K562 (cell line): ENCODE results near the gene MCOLN2. TPM values are rescaled to one million over a fixed set of nuclear protein-coding genes. Genes with fewer than 3 reads are reported as not detected.

Experiments
- ATAC-seq: fragments of 200-7000 bp; cut with Tn5 transposase; 3 replicates; pipeline ENCODE4 v1.9.1; 2020; ENCODE audit warnings: moderate library complexity
- BruUV-seq: library from RNA; stranded (reverse); fragments of 400-500 nt; replicated peaks from 2 replicates; lab custom pipeline; 2021; lab: Mats Ljungman, UMichigan
- CTCF ChIA-PET: fragments of 300-600 bp; formaldehyde crosslinking; extraction: SDS; loops from one replicate; lab custom pipeline; 2021; ENCODE audit warnings: low intra/inter-chr PET ratio; lab: Yijun Ruan, JAX
- POLR2A ChIA-PET: fragments of 300-600, 350-650 bp; sonication (Branson Sonifier 250); formaldehyde crosslinking; extraction: SDS; loops from one replicate; lab custom pipeline; 2021; ENCODE audit warnings: antibody characterized with exemption, inconsistent platforms; lab: Yijun Ruan, JAX
- DNase-seq, 4 experiments: peaks; one replicate each; pipeline versions ENCODE4 v3.0.0 to v3.0.0-alpha.2; 2011 to 2018; ENCODE audit warnings: low spot score in 3 of 4, mixed read lengths in 3 of 4; ENCODE audit errors: extremely low read depth in 1 of 4
- FAIRE-seq: peaks from 2 replicates; lab custom pipeline; 2011; peaks lifted over from hg19 to GRCh38; lab: Jason Lieb, UNC
- H2AFZ ChIP-seq: 2 replicates; pipeline ENCODE4 v1.6.0; 2011; ENCODE audit warnings: low read depth, low read length, control low read depth, inconsistent platforms
- H3K27ac ChIP-seq: fragments of 200-600 bp; 3 replicates; pipeline ENCODE4 v1.8.0; 2011; ENCODE audit warnings: low read depth, mild to moderate bottlenecking, control low read depth, inconsistent platforms, low read length, moderate library complexity, mixed read lengths; ENCODE audit errors: extremely low read depth
- H3K27me3 ChIP-seq, 2 experiments: fragments of 300-600 bp in 1 of 2; 2 replicates in 1 of 2; 3 replicates in 1 of 2; pipeline versions ENCODE4 v1.6.0 to v1.8.0; 2011; ENCODE audit warnings: inconsistent platforms in 2 of 2, low read length in 2 of 2, mild to moderate bottlenecking in 1 of 2, mixed read lengths in 1 of 2, moderate library complexity in 1 of 2; ENCODE audit not compliant: control insufficient read depth in 2 of 2, insufficient read depth in 2 of 2
- H3K36me3 ChIP-seq: fragments of 300-600 bp; 3 replicates; pipeline ENCODE4 v1.8.0; 2011; ENCODE audit warnings: mild to moderate bottlenecking, low read length, inconsistent platforms; ENCODE audit not compliant: control insufficient read depth, insufficient read depth
- H3K4me1 ChIP-seq, 2 experiments: fragments of 200-600 bp in 1 of 2; replicated peaks in 1 of 2; 2 replicates in 1 of 2; 3 replicates in 1 of 2; pipeline versions ENCODE4 v1.5.1 to v1.8.0; 2011; ENCODE audit warnings: inconsistent platforms in 2 of 2, low read length in 2 of 2, mild to moderate bottlenecking in 1 of 2, mixed read lengths in 1 of 2, moderate library complexity in 1 of 2; ENCODE audit not compliant: control insufficient read depth in 2 of 2, insufficient read depth in 2 of 2
- H3K4me2 ChIP-seq: 2 replicates; pipeline ENCODE4 v1.6.1; 2011; ENCODE audit warnings: low read length, control low read depth, inconsistent platforms, mixed read lengths; ENCODE audit not compliant: insufficient read depth
- H3K4me3 ChIP-seq: fragments of 200-600 bp; sonication (generic), shearing (Covaris generic); 2 replicates; pipeline ENCODE4 v1.5.1; 2016; ENCODE audit warnings: control low read depth, inconsistent platforms
- H3K79me2 ChIP-seq: fragments of 200-600 bp; 3 replicates; pipeline ENCODE4 v1.8.0; 2011; ENCODE audit warnings: low read length, inconsistent platforms; ENCODE audit not compliant: control insufficient read depth, insufficient read depth
- H3K9ac ChIP-seq, 2 experiments: 2 replicates each; pipeline versions ENCODE4 v1.6.0 to v1.6.1; 2011; ENCODE audit warnings: low read depth in 2 of 2, low read length in 2 of 2, control low read depth in 1 of 2, inconsistent platforms in 1 of 2, mild to moderate bottlenecking in 1 of 2, mixed read lengths in 1 of 2; ENCODE audit not compliant: insufficient read depth in 1 of 2
- H3K9me1 ChIP-seq: one replicate; pipeline ENCODE4 v1.6.0; 2011; ENCODE audit warnings: inconsistent platforms, mild to moderate bottlenecking, low read length, moderate library complexity; ENCODE audit not compliant: control insufficient read depth, insufficient read depth
- H3K9me3 ChIP-seq: replicated peaks from 2 replicates; pipeline ENCODE4 v1.5.1; 2011; ENCODE audit warnings: low read depth, low read length, inconsistent platforms; ENCODE audit not compliant: control insufficient read depth, insufficient read depth
- H4K20me1 ChIP-seq: replicated peaks from 2 replicates; pipeline ENCODE4 v1.6.1; 2011; ENCODE audit warnings: low read length, inconsistent platforms, mixed read lengths; ENCODE audit not compliant: control insufficient read depth, insufficient read depth
- ESRRB ChIP-seq: fragments of 250-450 bp; sonication (Bioruptor Pico); IDR thresholded peaks from 2 replicates; pipeline ENCODE4 v1.5.0; 2020; ENCODE audit warnings: mild to moderate bottlenecking, moderate library complexity, borderline replicate concordance
- PHB ChIP-seq: fragments of 250-450 bp; sonication (Bioruptor Pico); IDR thresholded peaks from 2 replicates; pipeline ENCODE4 v1.5.0; 2021
- PHF21A ChIP-seq: fragments of 450-650 bp; IDR thresholded peaks from 2 replicates; pipeline ENCODE4 v1.6.1; 2017; ENCODE audit warnings: low read depth, borderline replicate concordance
- SPI1 ChIP-seq: IDR thresholded peaks from 2 replicates; pipeline ENCODE4 v1.6.1; 2011; ENCODE audit warnings: low read depth, low read length, control low read depth, borderline replicate concordance
- ZNF512 ChIP-seq: IDR thresholded peaks from 2 replicates; pipeline ENCODE4 v1.6.1; 2016; ENCODE audit warnings: missing genetic modification characterization, missing compliant biosample characterization
- WGBS: fragments of 100-300 bp; shearing (Covaris generic); methylation state at CpG from one replicate; pipeline ENCODE4 v1.1.6; 2016; ENCODE audit warnings: low coverage, mixed read lengths; ENCODE audit not compliant: insufficient coverage; ENCODE audit errors: missing lambda C conversion rate; 5-methylcytosine and 5-hydroxymethylcytosine counted together
- in situ Hi-C: fragments of 300-500 bp; cut with MboI; formaldehyde crosslinking; loops from 4 replicates; pipeline ENCODE4 v1.15.0; 2018; ENCODE audit warnings: inconsistent platforms, mixed read lengths
- intact Hi-C: fragments of 100-400 bp; cut with micrococcal nuclease; formaldehyde crosslinking; loops from 2 replicates; pipeline ENCODE4 v1.14.2; 2022
- polyA plus RNA-seq, 8 experiments: library from polyadenylated mRNA; depleted of rRNA in 4 of 8; stranded (reverse) in 5 of 8; unstranded in 3 of 8; fragments of >200 nt; fragmentation: Nextera tagmentation in 2 of 8; fragmentation: Illumina TruSeq in 1 of 8; extraction: Ambion mirVana in 2 of 8; extraction: Trizol in 1 of 8; gene quantifications; 2 replicates each; pipeline versions ENCODE4 v1.2.1 to v1.2.3, GENCODE V29; 2011 to 2014; ENCODE audit warnings: inconsistent platforms in 1 of 8, missing spikeins in 1 of 8
- total RNA-seq, 7 experiments: library from RNA; depleted of rRNA in 6 of 7; stranded (reverse); fragments of >200 nt in 6 of 7; fragmentation: Illumina TruSeq in 2 of 7; extraction: Trizol in 2 of 7; gene quantifications; 2 replicates each; pipeline versions ENCODE4 v1.2.1 to v1.2.3, GENCODE V29; 2011 to 2021; ENCODE audit warnings: low replicate concordance in 1 of 7
- TF ChIP-seq, protein P1 (sequence below): fragments of 450-650 bp; IDR thresholded peaks from 2 replicates; pipeline ENCODE4 v1.7.0; 2016; ENCODE audit warnings: borderline replicate concordance

The MCOLN2 gene
- total and polyA plus RNA-seq, 9 of the 15 experiments (the other 6 are each of a cell fraction or from before 2014, with no cell fraction given): 0.18 TPM; not detected in 8

DNA sequence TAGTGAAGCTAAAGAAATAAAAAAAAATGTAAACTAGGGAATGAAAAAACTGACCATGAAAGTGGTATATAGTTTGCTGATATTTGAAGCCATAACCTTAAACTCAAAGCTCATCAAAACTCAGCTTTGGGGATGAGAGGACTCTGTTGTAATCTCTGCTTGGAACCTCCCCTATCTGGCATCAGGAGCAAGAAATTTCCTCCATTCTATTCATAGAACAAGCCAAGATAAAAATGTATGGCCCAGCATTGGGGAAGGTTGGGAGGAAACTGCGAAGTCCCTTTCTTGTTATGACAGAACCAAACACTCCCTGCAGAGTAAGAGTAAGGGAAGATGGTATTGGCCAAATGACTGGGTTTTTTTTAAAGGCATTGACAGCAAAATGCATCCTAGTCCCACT, 35.6 kb downstream of the MCOLN2 start:
- H4K20me1 ChIP-seq: no peaks in the 10 kb centered on the region
- in situ Hi-C loops: no loop called here
- H3K4me1 ChIP-seq: no peaks in the 10 kb centered on the region
- ATAC-seq (no peak), FAIRE-seq (no peak), DNase-seq (no peak)
- H2AFZ ChIP-seq: no peak overlapping the region
- H3K4me2 ChIP-seq: no peak overlapping the region
- 0% methylated on average over 1 of the region's 1 CpG for WGBS
- no peak overlapping the region for H3K9ac ChIP-seq
- no peak overlapping the region for H3K4me3 ChIP-seq
- BruUV-seq: no TSS peak
- no peaks in the 10 kb centered on the region for H3K9me1 ChIP-seq
- H3K36me3 ChIP-seq: no peaks in the 10 kb centered on the region
- no peak overlapping the region for H3K27ac ChIP-seq
- TF ChIP-seq, protein P1, sequence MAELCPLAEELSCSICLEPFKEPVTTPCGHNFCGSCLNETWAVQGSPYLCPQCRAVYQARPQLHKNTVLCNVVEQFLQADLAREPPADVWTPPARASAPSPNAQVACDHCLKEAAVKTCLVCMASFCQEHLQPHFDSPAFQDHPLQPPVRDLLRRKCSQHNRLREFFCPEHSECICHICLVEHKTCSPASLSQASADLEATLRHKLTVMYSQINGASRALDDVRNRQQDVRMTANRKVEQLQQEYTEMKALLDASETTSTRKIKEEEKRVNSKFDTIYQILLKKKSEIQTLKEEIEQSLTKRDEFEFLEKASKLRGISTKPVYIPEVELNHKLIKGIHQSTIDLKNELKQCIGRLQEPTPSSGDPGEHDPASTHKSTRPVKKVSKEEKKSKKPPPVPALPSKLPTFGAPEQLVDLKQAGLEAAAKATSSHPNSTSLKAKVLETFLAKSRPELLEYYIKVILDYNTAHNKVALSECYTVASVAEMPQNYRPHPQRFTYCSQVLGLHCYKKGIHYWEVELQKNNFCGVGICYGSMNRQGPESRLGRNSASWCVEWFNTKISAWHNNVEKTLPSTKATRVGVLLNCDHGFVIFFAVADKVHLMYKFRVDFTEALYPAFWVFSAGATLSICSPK: no peak
- TF ChIP-seq PHB (CRISPR knock-in tag) (no peak), ZNF512 (tag) (no peak), SPI1 (no peak), PHF21A (no peak), ESRRB (no peak)
- H3K27me3 ChIP-seq: no peaks in the 10 kb centered on the region
- POLR2A ChIA-PET: no interaction called here
- H3K9me3 ChIP-seq: no peaks in the 10 kb centered on the region
- H3K79me2 ChIP-seq: no peaks in the 10 kb centered on the region
- intact Hi-C loops: no loop called here
- CTCF ChIA-PET: no interaction called here
